GM12891 (cell line): ENCODE measurements around the gene PLXND1.

Experiments used
- PAX5 ChIP-seq: IDR thresholded peaks from 2 replicates; pipeline ENCODE4 v1.6.1; 2011; ENCODE audit warnings: low read length, moderate library complexity, mild to moderate bottlenecking; ENCODE audit not compliant: insufficient read depth, severe bottlenecking
- POLR2A ChIP-seq: IDR thresholded peaks from 2 replicates; pipeline ENCODE4 v1.6.1; 2011; ENCODE audit warnings: low read depth, low read length, control low read depth
- POLR2AphosphoS5 ChIP-seq: IDR thresholded peaks from 2 replicates; pipeline ENCODE4 v1.6.1; 2011; ENCODE audit warnings: low read depth, low read length, control low read depth
- POU2F2 ChIP-seq: IDR thresholded peaks from 2 replicates; pipeline ENCODE4 v1.6.1; 2011; ENCODE audit warnings: low read depth, mild to moderate bottlenecking, control low read depth, low read length, moderate library complexity
- SPI1 ChIP-seq: IDR thresholded peaks from 2 replicates; pipeline ENCODE4 v1.6.1; 2011; ENCODE audit warnings: low read depth, low read length, control low read depth
- TAF1 ChIP-seq: IDR thresholded peaks from 2 replicates; pipeline ENCODE4 v1.6.1; 2011; ENCODE audit warnings: low read depth, low read length, control low read depth

DNA sequence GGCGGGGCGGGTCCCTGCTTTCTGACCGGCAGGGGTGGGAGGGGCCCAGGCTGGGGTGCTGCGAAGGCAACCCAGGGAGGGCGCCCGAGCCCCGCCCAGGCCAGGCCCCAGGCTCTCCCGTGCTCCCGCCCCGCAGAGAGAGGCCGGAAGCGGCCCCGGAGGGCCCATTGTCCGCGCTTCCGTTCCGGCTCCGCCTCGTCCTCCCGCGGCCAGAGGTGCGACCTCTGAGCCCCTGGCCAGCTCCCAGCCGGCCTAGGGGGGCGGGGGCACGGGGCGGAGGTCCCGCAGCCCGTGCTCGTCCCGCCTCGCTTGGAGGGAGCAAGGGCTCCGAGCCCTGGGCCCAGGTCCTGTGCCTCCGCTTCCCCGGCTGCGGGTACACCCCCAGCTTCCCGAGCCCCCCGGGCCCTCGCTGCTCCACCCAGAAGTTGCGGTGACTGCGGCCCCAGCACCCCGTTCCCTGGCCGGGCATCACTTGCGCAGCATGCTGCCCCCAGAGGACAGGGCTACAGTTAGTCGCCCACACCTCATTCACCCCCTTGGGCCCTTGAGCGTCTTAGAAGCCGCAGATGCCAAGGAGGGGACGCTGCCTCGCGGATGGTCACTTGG is 20.4 kb upstream of the PLXND1 start:
- TF ChIP-seq TAF1 (no peak), PAX5 (no peak), POLR2A (no peak), POLR2AphosphoS5 (0 out of 2 replicates have a peak, but pooled peaks have one; percentile 23), SPI1 (0 out of 2 replicates have a peak, but pooled peaks have one; percentile 4), POU2F2 (no peak)
